GM20431 (cell line): ENCODE results near the gene ANGPTL7.
"Not testable (repeated sequence)": the region's sequence is repeated elsewhere in the genome, so short reads cannot be mapped to it uniquely, and the experiment has no call there.

Experiments
- in situ Hi-C: fragments of 300-500 bp; cut with MseI, MboI; formaldehyde crosslinking; loops from one replicate; pipeline ENCODE4 v1.15.0; 2020; ENCODE audit warnings: low sequenced_read_pairs; ENCODE audit not compliant: unreplicated experiment

The ANGPTL7 gene, protein sequence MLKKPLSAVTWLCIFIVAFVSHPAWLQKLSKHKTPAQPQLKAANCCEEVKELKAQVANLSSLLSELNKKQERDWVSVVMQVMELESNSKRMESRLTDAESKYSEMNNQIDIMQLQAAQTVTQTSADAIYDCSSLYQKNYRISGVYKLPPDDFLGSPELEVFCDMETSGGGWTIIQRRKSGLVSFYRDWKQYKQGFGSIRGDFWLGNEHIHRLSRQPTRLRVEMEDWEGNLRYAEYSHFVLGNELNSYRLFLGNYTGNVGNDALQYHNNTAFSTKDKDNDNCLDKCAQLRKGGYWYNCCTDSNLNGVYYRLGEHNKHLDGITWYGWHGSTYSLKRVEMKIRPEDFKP

DNA sequence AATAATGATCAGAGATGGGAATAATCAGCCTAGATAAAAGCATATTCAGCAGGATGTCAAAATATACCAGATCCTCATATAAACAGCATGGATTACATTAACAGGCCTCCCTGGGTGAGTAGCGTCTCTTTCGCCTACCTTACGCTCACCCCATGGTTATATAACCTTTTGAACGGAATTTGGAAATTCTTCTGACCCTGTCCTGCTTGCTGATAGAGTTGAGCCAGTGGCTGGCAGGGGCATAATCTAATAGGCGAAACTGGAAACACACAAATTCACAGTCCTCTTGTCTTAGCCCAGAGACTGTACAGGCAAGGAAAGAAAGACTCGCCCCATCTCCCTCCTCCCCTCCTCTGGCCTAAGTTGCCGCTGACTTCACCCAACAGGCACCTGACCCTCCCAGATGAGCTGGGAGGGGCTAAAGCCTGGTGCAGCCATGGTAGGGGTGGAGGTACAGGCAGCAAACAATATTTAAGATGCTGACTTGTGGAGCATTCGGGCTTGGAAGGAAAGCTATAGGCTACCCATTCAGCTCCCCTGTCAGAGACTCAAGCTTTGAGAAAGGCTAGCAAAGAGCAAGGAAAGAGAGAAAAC, at the start of gene ANGPTL7:
Gene ANGPTL7 (plus strand): TSS at position 498 of the 594 bp plus-strand sequence. CDS start 225 bp downstream, outside the sequence.
- in situ Hi-C loops: no loop called here

DNA sequence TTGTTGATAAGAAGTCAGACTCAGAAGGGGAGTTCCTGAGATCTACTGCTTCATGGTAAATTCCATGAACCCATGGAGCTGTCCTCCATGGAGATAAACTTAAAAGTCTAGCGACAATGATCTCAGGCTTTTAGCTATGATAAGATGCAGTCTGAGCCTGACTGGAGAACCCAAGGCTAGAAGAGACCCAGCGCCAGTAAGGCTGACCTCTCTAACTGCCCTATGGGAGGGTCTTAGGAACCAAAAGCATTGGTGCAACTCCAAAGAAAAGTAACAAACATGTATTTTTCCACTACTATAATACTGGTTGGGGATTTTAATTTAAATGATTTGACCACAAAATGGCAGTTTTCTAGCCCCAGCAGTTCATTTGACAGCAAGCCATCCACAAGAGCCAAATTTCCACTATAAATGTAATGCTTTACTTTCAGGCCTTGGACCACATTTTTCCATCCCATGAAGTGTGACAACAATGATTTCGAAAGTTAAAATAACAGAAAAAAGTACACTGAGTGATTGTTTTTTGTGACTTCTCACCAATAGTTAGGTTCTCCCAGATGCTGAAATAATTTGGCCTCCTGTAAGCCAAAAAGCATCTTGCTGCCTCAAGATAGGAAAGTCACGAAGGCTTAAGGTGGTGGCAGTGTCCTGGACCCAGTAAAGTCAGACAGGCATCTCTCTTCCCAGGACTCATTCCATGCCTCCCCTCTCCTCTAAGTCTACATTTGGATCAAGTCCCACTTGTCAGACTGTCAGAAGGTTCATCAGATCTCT, 46.4 kb upstream of the ANGPTL7 start:
- in situ Hi-C loops: no loop called here

DNA sequence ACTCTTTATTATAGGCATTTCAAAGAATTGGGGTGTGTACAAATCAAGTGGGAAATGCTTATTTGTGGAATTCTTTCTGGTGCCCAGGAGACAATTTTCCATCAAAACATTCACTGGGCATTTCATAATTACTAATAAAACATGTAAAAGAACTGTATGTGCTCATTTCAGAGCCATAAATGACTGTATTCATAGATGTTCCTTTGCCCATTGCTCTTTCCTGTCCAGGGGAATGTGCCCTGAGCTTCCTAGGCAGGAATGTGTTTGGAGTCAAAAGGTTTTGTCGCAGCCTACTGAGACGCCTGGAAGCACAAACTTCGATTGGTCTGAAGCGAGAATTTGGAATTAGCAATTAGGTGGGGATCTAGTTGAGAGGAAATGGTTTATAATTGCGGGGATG, 45.8 kb upstream of the ANGPTL7 start:
- in situ Hi-C loops: no loop called here

DNA sequence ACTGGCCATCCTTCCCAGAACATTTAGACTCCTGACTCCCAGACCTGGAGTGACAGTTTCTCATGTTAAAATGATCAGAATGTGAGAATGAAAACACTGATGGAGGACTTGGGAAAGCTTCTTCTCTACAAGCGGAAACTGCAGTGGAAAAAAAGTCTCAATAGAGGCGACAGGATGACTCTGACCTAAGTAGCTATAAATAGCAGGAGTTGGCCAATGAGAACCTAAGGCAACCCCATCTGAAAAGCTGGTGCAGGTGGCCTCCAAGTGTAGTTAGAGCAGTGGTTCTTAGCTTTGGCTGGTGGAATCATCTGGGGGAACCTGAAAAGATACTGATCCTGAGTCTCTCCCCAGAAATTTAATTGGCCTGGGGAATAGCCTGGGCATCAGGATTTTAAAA, 45.2 kb upstream of the ANGPTL7 start:
- in situ Hi-C loops: no loop called here

DNA sequence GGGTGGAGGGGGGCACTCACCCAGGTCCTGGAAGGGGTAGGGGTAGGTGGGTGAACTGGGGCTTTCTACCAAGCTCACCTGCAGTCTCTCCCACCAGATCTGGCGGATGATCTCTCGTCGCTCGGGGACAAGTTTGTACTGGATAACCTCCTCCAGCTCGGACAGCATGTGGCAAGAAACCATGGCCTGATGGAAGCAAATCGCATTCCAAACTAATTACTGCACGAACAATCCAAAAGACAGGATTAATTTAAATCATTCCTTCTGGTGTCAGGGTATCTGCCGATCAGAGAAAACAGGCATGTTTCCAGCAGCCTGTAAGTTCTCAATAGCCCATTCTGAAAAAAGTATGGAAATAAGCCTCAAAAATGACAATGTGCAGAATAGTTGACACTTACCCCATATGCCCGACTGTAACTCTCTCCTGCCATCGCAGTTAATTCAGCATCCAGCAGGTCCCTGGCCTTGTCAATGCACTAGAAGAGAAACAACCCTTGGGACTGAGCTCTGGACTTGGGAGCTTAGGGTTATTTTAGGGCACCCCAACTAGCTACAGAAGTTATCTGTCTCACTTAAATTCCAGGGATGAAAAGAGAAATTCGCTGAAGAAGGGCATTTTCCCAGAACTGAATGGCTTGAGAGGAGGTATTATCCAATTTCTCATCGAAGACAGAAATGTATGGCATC, 44.4 kb upstream of the ANGPTL7 start:
- in situ Hi-C loops: no loop called here

DNA sequence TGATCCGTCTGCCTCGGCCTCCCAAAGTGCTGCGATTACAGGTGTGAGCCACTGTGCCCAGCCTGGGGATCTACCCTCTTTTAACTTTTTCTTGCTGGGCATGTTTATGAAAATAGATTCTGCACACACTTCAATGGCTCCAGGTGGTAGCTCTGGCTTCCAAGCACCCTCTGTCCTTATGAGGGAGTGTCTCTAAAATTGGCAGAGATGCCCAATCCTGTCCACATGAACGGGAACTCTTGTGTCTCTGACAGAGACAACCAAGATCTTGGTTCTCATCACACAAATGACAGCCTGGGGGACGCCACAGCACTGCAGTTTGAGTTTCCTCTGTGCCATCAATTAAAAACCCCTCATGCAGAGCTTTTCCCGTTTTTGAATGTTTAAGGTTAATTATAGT, 43.4 kb upstream of the ANGPTL7 start:
- in situ Hi-C loops: no loop called here

DNA sequence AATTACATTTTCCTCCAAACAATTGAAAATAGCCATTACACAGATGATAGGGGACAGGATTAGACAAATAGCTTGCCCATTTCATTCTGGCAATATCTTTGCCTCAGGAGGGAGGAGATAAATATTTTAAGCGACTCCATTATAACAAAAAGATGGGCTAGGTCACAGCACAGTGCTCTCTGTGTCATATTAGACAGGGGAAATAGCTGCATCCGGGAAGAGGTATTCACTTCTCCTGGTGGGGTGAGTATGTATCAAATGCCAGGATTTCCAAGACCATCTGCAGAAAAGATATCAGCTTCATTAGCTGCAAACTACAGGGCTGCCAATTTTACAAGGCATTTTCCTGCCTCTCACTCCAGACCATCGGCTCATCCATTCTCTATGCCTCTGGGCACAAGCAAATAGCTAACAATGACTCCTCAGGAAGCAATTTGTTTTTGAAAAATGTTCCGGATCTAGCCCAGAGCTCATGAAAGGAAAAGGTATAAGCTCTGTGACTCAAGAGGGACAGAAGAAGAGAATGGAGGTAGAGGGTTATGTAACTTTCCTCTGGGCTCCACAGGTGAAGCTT, 41.9 kb upstream of the ANGPTL7 start:
- in situ Hi-C loops: no loop called here

DNA sequence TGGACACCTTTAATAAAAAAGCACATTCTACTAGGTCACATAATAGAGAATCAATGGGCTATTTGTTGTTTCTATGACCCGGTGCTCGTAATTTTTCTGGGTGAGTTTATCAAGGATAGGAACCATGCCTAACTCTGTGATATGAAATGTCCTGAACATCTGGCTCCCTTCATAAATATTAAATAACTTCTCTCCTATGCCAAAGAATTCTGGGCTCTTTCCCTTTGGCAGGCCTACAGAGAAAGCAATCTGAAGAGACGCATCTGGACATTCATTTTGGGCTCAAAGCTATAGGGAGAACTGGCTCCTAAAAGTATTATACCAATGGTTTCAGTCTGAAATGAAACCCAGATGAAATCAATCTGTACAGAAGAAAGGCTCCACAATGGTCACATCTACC, 38.8 kb upstream of the ANGPTL7 start:
- in situ Hi-C loops: no loop called here

DNA sequence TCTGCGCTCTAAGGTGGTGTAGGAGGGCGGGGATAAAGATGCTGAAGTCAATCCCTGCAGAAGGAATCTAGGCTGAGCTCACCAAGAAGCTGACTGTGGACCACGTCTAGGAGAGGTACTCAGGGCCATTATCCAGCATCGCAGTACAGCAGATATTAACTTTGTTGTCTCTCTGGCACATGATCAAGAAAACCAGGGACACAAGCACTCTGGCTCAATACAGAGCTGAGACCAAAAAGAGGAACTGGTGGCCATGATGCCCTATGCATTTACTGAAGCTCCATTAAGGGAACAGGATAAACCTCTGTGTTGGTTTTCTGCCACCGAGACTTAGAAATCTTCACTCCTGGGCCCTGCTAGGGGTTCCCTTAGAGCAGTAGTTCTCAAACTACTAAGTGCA, 38.0 kb upstream of the ANGPTL7 start:
- in situ Hi-C loops: no loop called here

DNA sequence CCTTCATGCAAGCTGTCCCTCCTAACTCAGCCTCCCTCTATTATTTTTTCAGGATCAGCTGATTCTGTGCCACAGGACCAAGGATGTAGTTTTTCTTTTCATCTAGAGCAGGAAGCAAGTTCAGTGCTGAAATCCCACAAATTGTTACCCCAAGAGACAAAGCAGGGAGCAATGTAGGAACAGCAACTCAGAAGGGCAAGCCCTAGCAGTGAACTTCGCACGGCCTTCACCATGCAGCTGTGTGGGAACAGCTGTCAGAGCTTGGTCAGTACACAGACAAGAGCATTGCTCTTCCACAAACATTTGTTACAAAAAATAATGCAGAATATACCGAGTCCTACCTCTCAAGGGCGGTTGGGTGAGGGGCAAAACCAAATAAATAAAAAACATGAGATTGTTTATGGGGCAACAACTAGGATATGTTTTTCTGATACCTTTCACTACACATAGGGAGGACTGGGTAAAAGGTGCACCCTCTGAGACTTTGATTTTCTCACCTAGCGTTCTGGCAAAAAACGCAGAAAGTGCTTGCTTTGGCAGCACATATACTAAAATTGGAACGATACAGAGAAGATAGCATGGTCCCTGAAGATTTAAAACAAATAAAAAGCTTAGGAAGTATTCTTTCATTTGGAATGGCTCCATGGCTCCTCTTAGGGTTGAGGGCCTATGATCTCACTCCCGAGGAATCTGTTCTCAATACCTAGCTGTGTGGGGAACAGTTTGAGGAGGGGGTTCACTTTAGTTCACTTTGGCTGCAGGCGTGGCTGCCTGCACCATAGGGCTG, 37.1 kb upstream of the ANGPTL7 start:
- in situ Hi-C loops: no loop called here

DNA sequence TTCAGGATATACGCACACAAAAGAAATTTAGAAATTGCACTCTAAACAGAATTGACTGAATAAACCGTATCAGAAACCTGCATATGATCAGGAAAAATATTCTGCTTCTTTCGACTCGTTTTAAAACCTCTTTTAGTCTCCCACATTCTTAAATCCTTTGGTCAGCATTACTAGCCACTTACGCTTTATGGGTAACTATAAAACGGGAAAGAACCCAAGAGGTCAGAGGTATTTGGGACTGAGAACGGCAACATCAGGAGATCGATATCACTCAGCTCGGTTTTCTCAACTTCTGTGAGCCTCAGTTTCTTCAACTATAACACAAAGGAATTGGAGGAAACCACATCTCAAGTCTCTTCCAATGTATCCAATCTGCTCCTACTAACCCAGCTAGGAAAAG, 36.4 kb upstream of the ANGPTL7 start:
- in situ Hi-C loops: no loop called here

DNA sequence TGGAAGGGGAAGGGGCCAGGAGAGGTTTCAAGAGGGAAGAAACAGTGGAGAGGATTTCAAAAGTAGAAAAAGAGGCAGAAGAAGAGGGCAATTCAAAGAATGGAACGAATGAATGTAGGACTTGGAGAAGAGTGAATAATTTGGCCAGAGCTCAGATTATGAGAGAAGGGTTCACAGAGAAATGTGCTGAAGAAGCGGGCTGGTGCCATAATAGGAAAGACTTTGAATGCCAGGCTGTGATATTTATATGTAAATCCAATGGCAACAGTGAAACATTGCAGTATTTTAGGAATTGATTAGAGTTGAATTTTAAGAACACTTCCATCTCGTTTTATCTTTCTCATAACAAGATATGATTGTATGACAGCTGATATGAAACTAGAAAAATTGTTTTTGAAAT, 36.0 kb upstream of the ANGPTL7 start:
- in situ Hi-C loops: no loop called here

DNA sequence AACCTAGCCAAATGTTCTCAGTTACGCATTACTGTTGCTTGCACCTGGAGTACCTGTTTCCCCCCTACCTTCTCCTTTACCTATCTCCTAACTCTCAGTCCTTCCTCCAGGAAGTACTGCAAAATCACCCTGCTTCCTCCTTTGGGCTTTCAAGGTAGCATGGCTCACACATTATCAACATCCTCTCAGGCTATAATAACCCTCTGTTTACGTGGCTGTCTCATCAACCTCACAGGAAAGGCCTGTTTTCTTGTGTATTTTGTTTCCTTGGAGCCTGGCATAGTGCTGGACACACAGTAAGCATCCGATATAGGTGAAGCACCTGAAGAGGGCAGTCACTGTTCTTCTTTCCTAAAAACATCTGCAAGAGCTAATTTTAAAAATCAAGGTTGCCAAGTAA, 32.7 kb upstream of the ANGPTL7 start:
- in situ Hi-C loops: no loop called here

DNA sequence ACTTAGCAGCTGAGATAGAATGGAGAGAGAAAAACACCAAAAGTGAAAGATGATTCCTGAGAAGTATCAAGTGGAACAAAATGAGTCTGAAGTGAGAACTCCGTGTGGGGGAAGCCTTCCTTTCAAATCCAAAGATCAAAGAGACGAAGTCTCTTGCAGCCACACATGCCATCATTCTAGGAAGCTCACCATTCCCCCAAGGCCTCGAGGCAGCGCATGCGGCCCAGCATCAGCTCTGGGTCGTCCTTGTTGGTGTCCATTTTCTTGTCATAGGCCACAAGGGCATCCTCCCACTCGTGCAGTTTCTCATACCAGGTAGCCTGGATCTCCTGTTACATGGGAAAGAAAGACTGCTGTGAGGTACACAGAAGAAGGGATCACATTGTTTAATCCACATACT, 32.2 kb upstream of the ANGPTL7 start:
- in situ Hi-C loops: no loop called here

DNA sequence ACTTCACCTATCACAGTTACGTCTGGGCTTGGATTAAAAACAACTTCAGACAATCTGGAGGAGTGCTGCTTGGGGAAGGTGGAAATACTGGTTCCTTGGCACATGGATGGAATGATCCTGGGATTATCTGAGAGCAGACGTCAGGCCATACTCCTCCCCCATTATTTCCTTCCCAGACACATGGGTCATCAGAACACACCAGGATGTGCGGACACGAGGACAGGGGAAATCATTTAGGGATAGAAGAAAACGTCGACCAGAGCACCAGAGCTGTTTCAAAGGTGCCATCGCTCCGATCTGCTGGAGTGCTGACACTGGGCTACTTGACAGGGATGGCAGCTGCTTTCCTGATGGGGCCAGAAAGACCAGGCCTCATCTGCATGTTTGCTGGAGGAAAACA, 31.8 kb upstream of the ANGPTL7 start:
- in situ Hi-C loops: no loop called here

DNA sequence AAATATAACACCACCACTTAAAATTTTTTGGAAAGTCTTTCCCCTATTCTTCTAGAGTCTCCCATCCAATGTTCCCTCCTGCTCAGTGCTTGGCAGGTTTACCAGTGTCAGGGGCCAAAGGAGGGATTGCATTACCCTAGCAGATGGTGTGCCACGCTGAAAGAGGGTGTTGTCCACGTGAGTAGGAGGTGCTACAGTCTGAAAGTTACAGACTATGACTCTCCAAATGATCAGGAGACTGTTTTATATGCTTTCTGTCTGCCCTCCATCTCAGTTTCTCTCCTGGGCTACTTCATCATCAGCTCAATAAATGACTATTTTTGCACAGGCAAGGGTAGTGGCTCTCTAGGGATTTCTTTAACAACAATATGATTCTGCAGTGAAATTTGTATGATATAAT, 31.3 kb upstream of the ANGPTL7 start:
- in situ Hi-C loops: no loop called here

DNA sequence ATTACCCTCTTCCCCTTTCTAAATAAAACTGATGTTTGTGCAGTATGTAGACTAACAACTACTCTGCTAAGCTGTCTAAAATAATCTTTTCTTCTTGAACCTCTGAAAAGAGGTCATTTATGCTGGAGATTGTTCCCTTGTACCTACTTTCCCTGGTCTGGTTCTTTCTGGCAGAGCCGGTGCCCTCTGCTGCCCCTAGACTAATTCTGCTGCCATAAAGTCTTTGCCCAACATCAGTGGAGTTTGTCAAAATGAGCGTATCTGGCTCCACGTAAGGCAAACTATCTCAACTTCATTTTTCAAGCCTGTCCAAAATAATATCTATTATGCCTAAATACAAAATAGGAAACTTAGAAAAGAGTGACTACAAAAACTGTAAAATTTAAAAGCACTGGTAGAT, 30.9 kb upstream of the ANGPTL7 start:
- in situ Hi-C loops: no loop called here

DNA sequence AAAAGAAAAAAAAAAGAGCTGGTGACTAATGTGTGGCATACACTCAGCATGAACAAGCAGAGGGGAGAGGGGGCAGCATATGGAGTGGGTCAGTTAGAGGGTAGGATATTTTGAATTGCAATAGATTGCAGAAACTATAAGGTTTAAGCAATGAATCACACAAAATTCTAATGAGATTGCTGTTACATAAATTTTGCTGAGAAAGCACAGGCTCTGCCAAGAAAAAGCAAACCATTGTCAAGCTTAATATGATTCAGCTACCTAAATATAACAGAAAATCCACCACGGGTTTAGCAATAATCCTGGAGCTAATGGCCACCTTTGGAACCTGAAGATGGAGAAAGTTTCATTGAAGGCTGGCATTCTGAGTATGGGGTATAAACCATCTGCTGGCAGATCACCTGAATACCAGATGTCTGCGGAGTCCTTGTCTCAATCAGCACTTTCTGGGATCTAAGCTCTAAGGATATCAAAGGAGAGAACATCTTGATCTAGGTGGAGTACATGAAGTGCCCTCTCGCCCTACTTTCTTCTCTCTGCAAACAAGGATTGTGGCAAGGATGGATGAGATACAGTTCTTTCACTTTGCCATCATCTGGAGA, 30.3 kb upstream of the ANGPTL7 start:
- in situ Hi-C loops: no loop called here

DNA sequence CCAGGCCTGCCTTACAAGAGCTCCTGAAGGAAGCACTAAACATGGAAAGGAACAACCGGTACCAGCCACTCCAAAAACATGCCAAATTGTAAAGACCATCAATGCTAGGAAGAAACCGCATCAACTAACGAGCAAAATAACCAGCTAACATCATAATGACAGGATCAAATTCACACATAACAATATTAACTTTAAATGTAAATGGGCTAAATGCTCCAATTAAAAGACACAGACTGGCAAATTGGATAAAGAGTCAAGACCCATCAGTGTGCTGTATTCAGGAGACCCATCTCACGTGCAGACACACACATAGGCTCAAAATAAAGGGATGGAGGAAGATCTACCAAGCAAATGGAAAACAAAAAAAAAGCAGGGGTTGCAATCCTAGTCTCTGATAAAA, 26.4 kb upstream of the ANGPTL7 start:
- in situ Hi-C loops: not testable (repeated sequence)
